GM19455 (cell line): ENCODE results near the gene MTTP.
"Not testable (repeated sequence)": the region's sequence is repeated elsewhere in the genome, so short reads cannot be mapped to it uniquely, and the experiment has no call there.

Source experiments
- ATAC-seq: cut with Tn5 transposase; IDR thresholded peaks from one replicate; pipeline ENCODE4 v1.9.1; 2021; ENCODE audit not compliant: unreplicated experiment

MTTP gene

GRCh38 chr4:99574530-99575324 lies at the start of gene MTTP:
Gene MTTP, plus strand, starts transcription at chr4:99574824. Its CDS starts 86 bp downstream, at chr4:99574910.
- peak; percentile 56 for ATAC-seq

GRCh38 chr4:99529228-99529627 lies 45.4 kb upstream of the MTTP start:
- ATAC-seq: no peak

- ATAC-seq: no peak
Observed at GRCh38 chr4:99529956-99530355, 44.7 kb upstream of the MTTP start.

GRCh38 chr4:99534699-99535098 lies 39.9 kb upstream of the MTTP start:
- ATAC-seq: not testable (repeated sequence)

GRCh38 chr4:99536271-99536670 lies 38.4 kb upstream of the MTTP start:
- no peak for ATAC-seq

GRCh38 chr4:99536848-99537247 lies 37.8 kb upstream of the MTTP start:
- ATAC-seq: no peak

- no peak for ATAC-seq
Observed at GRCh38 chr4:99537674-99538073, 37.0 kb upstream of the MTTP start.

- ATAC-seq: no peak
Observed at GRCh38 chr4:99540277-99540939, 34.2 kb upstream of the MTTP start.

- ATAC-seq: no peak
Observed at GRCh38 chr4:99552872-99553271, 21.8 kb upstream of the MTTP start.

GRCh38 chr4:99563310-99564186 lies 11.1 kb upstream of the MTTP start, which contains the start of gene TRMT10A:
Gene TRMT10A, minus strand, starts transcription at chr4:99564039. Its CDS starts 4,701 bp downstream, at chr4:99559338.
- ATAC-seq: peak; percentile 96

GRCh38 chr4:99564921-99565320 lies 9.7 kb upstream of the MTTP start:
- ATAC-seq: no peak

GRCh38 chr4:99571883-99572282 lies 2.7 kb upstream of the MTTP start:
- ATAC-seq: no peak

- no peak for ATAC-seq
Observed at GRCh38 chr4:99572527-99573240, 1.9 kb upstream of the MTTP start.

GRCh38 chr4:99573735-99574368 lies 772 bp upstream of the MTTP start:
- ATAC-seq: no peak

- ATAC-seq: no peak
Observed at GRCh38 chr4:99578714-99579113, 4.1 kb downstream of the MTTP start.

GRCh38 chr4:99585516-99585915 lies 10.9 kb downstream of the MTTP start:
- no peak for ATAC-seq

GRCh38 chr4:99586322-99586721 lies 11.7 kb downstream of the MTTP start:
- ATAC-seq: no peak

GRCh38 chr4:99586797-99587196 lies 12.2 kb downstream of the MTTP start:
- ATAC-seq: no peak

GRCh38 chr4:99587309-99587708 lies 12.7 kb downstream of the MTTP start:
- no peak for ATAC-seq

- no peak for ATAC-seq
Observed at GRCh38 chr4:99587803-99588202, 13.2 kb downstream of the MTTP start.
